Measurements from ENCODE around the gene SPON1.
A peak's percentile ranks its signal among the peaks of the same experiment; 100 is the strongest.
"Not testable (repeated sequence)": the region's sequence is repeated elsewhere in the genome, so short reads cannot be mapped to it uniquely, and the experiment has no call there.

The SPON1 gene

GRCh38 chr11:13923716-13924650 is 38.5 kb upstream of the SPON1 start:
- H3K9ac ChIP-seq (ENCODE audit: low read depth, low read length, poor library complexity, severe bottlenecking) = peak overlapping the region; percentile 71
- H3K4me1 ChIP-seq (ENCODE audit: insufficient read depth, low read length, poor library complexity, severe bottlenecking) = peaks cover 59% of the 10 kb centered on the region
- H3K9me3 ChIP-seq (ENCODE audit: insufficient read depth, low read depth, low read length) = no peaks in the 10 kb centered on the region
- H3K27me3 ChIP-seq (ENCODE audit: insufficient read depth, low read length, poor library complexity, severe bottlenecking) = no peaks in the 10 kb centered on the region
- no peaks in the 10 kb centered on the region for H4K20me1 ChIP-seq (ENCODE audit: insufficient read depth, low read length, poor library complexity, severe bottlenecking)
- H3K4me3 ChIP-seq (ENCODE audit: low read length, poor library complexity, severe bottlenecking) = peak overlapping the region; percentile 59
- peak overlapping the region; percentile 49 for H2AFZ ChIP-seq (ENCODE audit: low read length)
- H3F3A ChIP-seq (ENCODE audit: low read depth) = peaks cover 17% of the 10 kb centered on the region; the same call in 1 of the 2 replicates
- H3K4me2 ChIP-seq (ENCODE audit: low read depth, low read length, poor library complexity, severe bottlenecking) = peak overlapping the region; percentile 73
- H3K9me2 ChIP-seq (replicated peaks; ENCODE audit: low read depth, low read length) = no peaks in the 10 kb centered on the region
- no peaks in the 10 kb centered on the region for H3K79me2 ChIP-seq (ENCODE audit: insufficient read depth, low read length)
- TF ChIP-seq EZH2phosphoT487 (IDR thresholded peaks at IDR 0.05; ENCODE audit: borderline replicate concordance) = no peak
- TF ChIP-seq, protein P1, sequence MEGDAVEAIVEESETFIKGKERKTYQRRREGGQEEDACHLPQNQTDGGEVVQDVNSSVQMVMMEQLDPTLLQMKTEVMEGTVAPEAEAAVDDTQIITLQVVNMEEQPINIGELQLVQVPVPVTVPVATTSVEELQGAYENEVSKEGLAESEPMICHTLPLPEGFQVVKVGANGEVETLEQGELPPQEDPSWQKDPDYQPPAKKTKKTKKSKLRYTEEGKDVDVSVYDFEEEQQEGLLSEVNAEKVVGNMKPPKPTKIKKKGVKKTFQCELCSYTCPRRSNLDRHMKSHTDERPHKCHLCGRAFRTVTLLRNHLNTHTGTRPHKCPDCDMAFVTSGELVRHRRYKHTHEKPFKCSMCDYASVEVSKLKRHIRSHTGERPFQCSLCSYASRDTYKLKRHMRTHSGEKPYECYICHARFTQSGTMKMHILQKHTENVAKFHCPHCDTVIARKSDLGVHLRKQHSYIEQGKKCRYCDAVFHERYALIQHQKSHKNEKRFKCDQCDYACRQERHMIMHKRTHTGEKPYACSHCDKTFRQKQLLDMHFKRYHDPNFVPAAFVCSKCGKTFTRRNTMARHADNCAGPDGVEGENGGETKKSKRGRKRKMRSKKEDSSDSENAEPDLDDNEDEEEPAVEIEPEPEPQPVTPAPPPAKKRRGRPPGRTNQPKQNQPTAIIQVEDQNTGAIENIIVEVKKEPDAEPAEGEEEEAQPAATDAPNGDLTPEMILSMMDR (conservative IDR thresholded peaks at IDR 0.05; ENCODE audit: low read length) = no peak
- no peaks in the 10 kb centered on the region for H3K36me3 ChIP-seq (ENCODE audit: insufficient read depth, low read length)

- Histone ChIP-seq H3K9me2 (replicated peaks; ENCODE audit: low read depth, low read length) (no peaks in the 10 kb centered on the region), H4K20me1 (ENCODE audit: insufficient read depth, low read length, poor library complexity, severe bottlenecking) (no peaks in the 10 kb centered on the region), H2AFZ (ENCODE audit: low read length) (peak overlapping the region; percentile 49), H3K4me2 (ENCODE audit: low read depth, low read length, poor library complexity, severe bottlenecking) (peak overlapping the region; percentile 73), H3K36me3 (ENCODE audit: insufficient read depth, low read length) (no peaks in the 10 kb centered on the region), H3K27me3 (ENCODE audit: insufficient read depth, low read length, poor library complexity, severe bottlenecking) (no peaks in the 10 kb centered on the region), H3K9me3 (ENCODE audit: insufficient read depth, low read depth, low read length) (no peaks in the 10 kb centered on the region), H3K4me1 (ENCODE audit: insufficient read depth, low read length, poor library complexity, severe bottlenecking) (peaks cover 65% of the 10 kb centered on the region), H3K79me2 (ENCODE audit: insufficient read depth, low read length) (no peaks in the 10 kb centered on the region), H3F3A (ENCODE audit: low read depth) (peaks cover 17% of the 10 kb centered on the region; the same call in 1 of the 2 replicates), H3K4me3 (ENCODE audit: low read length, poor library complexity, severe bottlenecking) (peak overlapping the region; percentile 59), H3K9ac (ENCODE audit: low read depth, low read length, poor library complexity, severe bottlenecking) (peak overlapping the region; percentile 71)
- TF ChIP-seq EZH2phosphoT487 (IDR thresholded peaks at IDR 0.05; ENCODE audit: borderline replicate concordance) = no peak
- TF ChIP-seq, protein P1 (conservative IDR thresholded peaks at IDR 0.05; ENCODE audit: low read length) = no peak
Observed at GRCh38 chr11:13924801-13925327, 37.7 kb upstream of the SPON1 start.

GRCh38 chr11:13926366-13926765 is 36.2 kb upstream of the SPON1 start:
- peaks cover 17% of the 10 kb centered on the region; the same call in 1 of the 2 replicates for H3F3A ChIP-seq (ENCODE audit: low read depth)
- H3K27me3 ChIP-seq (ENCODE audit: insufficient read depth, low read length, poor library complexity, severe bottlenecking); H3K79me2 ChIP-seq (ENCODE audit: insufficient read depth, low read length); H3K4me3 ChIP-seq (ENCODE audit: low read length, poor library complexity, severe bottlenecking); H3K9ac ChIP-seq (ENCODE audit: low read depth, low read length, poor library complexity, severe bottlenecking); H3K9me3 ChIP-seq (ENCODE audit: insufficient read depth, low read depth, low read length); H3K4me2 ChIP-seq (ENCODE audit: low read depth, low read length, poor library complexity, severe bottlenecking); H3K36me3 ChIP-seq (ENCODE audit: insufficient read depth, low read length); H3K9me2 ChIP-seq (replicated peaks; ENCODE audit: low read depth, low read length); H2AFZ ChIP-seq (ENCODE audit: low read length); H4K20me1 ChIP-seq (ENCODE audit: insufficient read depth, low read length, poor library complexity, severe bottlenecking): not testable (repeated sequence)
- H3K4me1 ChIP-seq (ENCODE audit: insufficient read depth, low read length, poor library complexity, severe bottlenecking) = peaks cover 64% of the 10 kb centered on the region

All from Loucy (cell line).